Activated CD8-positive, alpha-beta T cell treated with anti-CD3 and anti-CD28 coated beads for 36 hours (primary cell): Measurements from ENCODE around the gene CHRNA1. TPM values are rescaled to one million over a fixed set of nuclear protein-coding genes. Genes with fewer than 3 reads are reported as not detected.

Experiments
- ATAC-seq: fragments of 200-7000 bp; cut with Tn5 transposase; one replicate; pipeline ENCODE4 v1.10.0; 2021; ENCODE audit warnings: mild to moderate bottlenecking, moderate library complexity
- CTCF ChIA-PET: fragments of 350-600 bp; sonication (Branson Sonifier 250); formaldehyde crosslinking; loops from one replicate; lab custom pipeline; 2021; ENCODE audit warnings: antibody characterized with exemption; lab: Charles Lee
- POLR2A ChIA-PET: fragments of 350-600 bp; sonication (Branson Sonifier 250); formaldehyde crosslinking; loops from one replicate; lab custom pipeline; 2021; ENCODE audit warnings: antibody characterized with exemption; lab: Charles Lee
- DNase-seq: peaks from one replicate; pipeline ENCODE4 v3.0.0-alpha.2; 2020
- H3K27ac Mint-ChIP-seq: one replicate; pipeline ENCODE4 v1.8.0; 2021; ENCODE audit warnings: mild to moderate bottlenecking, mixed read lengths
- H3K27me3 Mint-ChIP-seq: one replicate; pipeline ENCODE4 v1.8.0; 2021; ENCODE audit warnings: mixed read lengths
- H3K36me3 Mint-ChIP-seq: one replicate; pipeline ENCODE4 v1.8.0; 2021; ENCODE audit warnings: low read depth, mixed read lengths
- H3K4me1 Mint-ChIP-seq: one replicate; pipeline ENCODE4 v1.8.0; 2021; ENCODE audit warnings: low read depth, mixed read lengths
- H3K4me3 Mint-ChIP-seq: one replicate; pipeline ENCODE4 v1.8.0; 2021; ENCODE audit warnings: mild to moderate bottlenecking, moderate library complexity, mixed read lengths
- H3K9me3 Mint-ChIP-seq: one replicate; pipeline ENCODE4 v1.8.0; 2021; ENCODE audit warnings: mixed read lengths
- intact Hi-C: fragments of 100-400 bp; cut with micrococcal nuclease; formaldehyde crosslinking; loops from one replicate; pipeline ENCODE4 v1.10.0; 2022
- total RNA-seq, 2 experiments: library from RNA; stranded (reverse); gene quantifications; one replicate each; pipeline ENCODE4 v1.2.3, GENCODE V29; 2021
- TF ChIP-seq, protein P1 (sequence below): fragments of 200-600 bp; IDR thresholded peaks from one replicate; pipeline ENCODE4 v1.8.0; 2022; ENCODE audit warnings: antibody characterized with exemption, mild to moderate bottlenecking

CHRNA1 gene
- total RNA-seq, 2 experiments from 2014 or later, result not detected

DNA sequence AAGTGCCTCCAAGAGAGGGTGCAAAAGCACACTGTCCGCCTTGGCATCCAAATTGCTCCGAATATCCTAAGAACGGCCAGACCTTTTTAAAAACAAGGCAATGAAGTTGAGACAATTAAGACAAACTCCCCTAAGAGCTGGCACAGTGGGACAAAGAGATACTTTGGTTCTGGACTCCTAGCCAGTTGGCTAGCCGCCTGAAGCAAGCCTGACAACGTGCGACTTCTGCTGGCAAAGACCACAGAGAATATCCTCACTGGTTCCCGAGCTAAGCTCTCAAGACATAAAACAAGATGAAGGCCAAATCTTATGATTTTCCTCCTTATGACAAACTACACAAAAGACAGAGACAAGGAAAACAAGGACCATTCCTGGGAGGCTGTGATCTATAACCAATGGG lies 32.7 kb downstream of the CHRNA1 start:
- ATAC-seq, result no peak
- no peak overlapping the region for H3K4me3 Mint-ChIP-seq
- intact Hi-C loops, result no loop called here
- H3K36me3 Mint-ChIP-seq, result no peaks in the 10 kb centered on the region
- no peak overlapping the region for H3K27ac Mint-ChIP-seq
- no peak for DNase-seq
- TF ChIP-seq, protein P1, sequence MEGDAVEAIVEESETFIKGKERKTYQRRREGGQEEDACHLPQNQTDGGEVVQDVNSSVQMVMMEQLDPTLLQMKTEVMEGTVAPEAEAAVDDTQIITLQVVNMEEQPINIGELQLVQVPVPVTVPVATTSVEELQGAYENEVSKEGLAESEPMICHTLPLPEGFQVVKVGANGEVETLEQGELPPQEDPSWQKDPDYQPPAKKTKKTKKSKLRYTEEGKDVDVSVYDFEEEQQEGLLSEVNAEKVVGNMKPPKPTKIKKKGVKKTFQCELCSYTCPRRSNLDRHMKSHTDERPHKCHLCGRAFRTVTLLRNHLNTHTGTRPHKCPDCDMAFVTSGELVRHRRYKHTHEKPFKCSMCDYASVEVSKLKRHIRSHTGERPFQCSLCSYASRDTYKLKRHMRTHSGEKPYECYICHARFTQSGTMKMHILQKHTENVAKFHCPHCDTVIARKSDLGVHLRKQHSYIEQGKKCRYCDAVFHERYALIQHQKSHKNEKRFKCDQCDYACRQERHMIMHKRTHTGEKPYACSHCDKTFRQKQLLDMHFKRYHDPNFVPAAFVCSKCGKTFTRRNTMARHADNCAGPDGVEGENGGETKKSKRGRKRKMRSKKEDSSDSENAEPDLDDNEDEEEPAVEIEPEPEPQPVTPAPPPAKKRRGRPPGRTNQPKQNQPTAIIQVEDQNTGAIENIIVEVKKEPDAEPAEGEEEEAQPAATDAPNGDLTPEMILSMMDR, result no peak
- peaks cover 16% of the 10 kb centered on the region for H3K4me1 Mint-ChIP-seq
- POLR2A ChIA-PET, result interaction anchor here (2.0 kb wide), 1 partner anchor 14 kb away, joined by 9 read pairs; no protein-coding TSS in a partner anchor
- H3K9me3 Mint-ChIP-seq, result no peaks in the 10 kb centered on the region
- CTCF ChIA-PET, result interaction anchor here (0.9 to 2.4 kb wide), 4 partner anchors 7 to 45 kb away, joined by 3 to 7 read pairs (median 6); no protein-coding TSS in a partner anchor
- peaks cover 8% of the 10 kb centered on the region for H3K27me3 Mint-ChIP-seq

DNA sequence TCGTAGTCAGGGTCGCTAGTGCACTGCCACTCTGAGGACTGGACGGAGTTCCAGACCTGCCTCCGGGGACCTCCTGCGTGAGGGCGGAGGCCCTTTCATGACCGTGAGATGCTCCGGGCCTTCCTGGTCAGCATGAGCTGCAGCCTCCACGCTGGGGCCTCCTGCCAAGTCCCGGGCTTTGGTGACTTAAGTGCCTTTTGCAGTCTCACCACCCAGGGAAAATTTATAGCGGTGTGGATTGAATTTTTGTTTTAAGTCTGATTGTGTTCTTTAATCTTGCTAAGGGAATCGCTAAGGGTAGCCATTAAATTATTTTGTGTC lies 33.6 kb downstream of the CHRNA1 start:
- POLR2A ChIA-PET, result interaction anchor here (0.6 to 2.0 kb wide), 4 partner anchors 13 to 481 kb away, joined by 3 to 9 read pairs (median 3); partner anchors contain the start of gene CHN1
- no peaks in the 10 kb centered on the region for H3K36me3 Mint-ChIP-seq
- H3K4me3 Mint-ChIP-seq, result peak overlapping the region; percentile 78
- H3K9me3 Mint-ChIP-seq, result no peaks in the 10 kb centered on the region
- peaks cover 10% of the 10 kb centered on the region for H3K27me3 Mint-ChIP-seq
- ATAC-seq (no peak), DNase-seq (no peak)
- intact Hi-C loops, result no loop called here
- peak overlapping the region; percentile 62 for H3K27ac Mint-ChIP-seq
- H3K4me1 Mint-ChIP-seq, result peaks cover 20% of the 10 kb centered on the region
- TF ChIP-seq, protein P1, result no peak
- CTCF ChIA-PET, result interaction anchor here (1.0 to 2.6 kb wide), 7 partner anchors 8 to 45 kb away, joined by 3 to 18 read pairs (median 7); no protein-coding TSS in a partner anchor

DNA sequence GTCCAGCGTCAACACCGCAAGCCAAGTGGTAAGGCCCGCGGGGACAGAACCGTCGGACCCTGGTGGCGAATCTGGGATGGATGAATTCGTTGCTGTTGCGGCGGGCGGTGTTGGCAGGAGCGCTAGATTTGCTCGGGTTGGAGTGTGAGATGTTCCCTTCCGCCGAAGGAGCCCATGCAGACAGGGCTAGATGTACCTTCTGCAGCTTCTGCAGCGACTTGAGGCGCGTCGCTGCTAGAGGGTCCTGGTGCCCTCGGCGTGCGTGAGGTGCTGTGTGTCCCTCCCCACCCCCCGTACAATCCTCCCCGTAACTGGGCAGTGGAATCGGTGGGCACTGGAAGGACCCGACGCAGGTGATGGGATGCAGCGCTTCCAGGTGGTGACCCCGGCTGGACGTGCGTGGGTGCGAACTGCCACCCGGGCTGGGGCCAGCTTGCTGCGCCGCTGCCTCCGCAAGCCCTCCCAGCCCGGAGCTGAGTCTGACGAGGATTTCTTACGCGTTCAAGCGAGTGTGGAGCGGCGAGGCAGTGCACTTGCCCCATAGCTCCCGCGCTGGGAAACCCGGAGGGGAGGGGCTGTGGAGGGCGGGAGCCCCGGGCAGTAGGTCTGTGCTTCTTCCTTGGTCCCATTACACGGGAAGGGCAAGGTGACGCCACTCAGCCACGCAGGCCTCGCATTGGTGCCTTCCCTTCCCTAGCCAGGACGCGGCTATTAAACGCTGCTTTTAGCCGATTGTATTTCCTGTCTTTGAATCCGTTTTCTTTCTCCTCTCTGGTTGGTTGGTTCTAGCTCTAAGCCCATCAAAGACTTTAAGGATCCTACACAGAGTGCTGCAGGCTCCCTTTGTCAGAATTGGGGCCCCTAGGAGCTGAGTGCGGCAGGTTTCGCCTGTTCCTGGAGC lies 34.2 kb downstream of the CHRNA1 start:
- DNase-seq (peak; percentile 71), ATAC-seq (peak; percentile 90)
- ChIA-PET CTCF (interaction anchor here (1.0 to 2.6 kb wide), 7 partner anchors 9 to 46 kb away, joined by 3 to 18 read pairs (median 7); no protein-coding TSS in a partner anchor), POLR2A (interaction anchor here (0.6 to 2.0 kb wide), 4 partner anchors 13 to 481 kb away, joined by 3 to 9 read pairs (median 3); partner anchors contain the start of gene CHN1)
- TF ChIP-seq, protein P1, result no peak
- Mint-ChIP-seq H3K36me3 (no peaks in the 10 kb centered on the region), H3K4me3 (peak overlapping the region; percentile 78), H3K9me3 (no peaks in the 10 kb centered on the region), H3K27ac (peak overlapping the region; percentile 62), H3K4me1 (peaks cover 20% of the 10 kb centered on the region), H3K27me3 (peaks cover 10% of the 10 kb centered on the region)
- intact Hi-C loops, result no loop called here

DNA sequence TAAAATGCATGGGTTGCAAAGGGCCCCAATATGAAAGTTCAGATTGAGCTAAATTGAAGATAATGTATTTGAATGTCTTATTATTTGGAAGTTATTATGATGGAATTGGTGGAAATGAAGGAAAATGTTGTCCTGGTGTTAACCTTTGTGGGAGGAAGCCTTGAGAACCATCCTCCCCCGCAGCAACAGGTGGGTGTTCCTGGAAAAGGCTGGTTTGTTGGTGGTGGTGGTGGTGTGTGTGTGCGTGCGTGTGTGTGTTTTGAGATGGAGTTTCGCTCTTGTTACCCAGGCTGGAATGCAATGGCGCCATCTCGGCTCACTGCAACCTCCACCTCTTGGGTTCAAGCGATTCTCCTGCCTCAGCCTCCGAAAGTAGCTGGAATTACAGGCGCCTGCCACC lies 36.2 kb downstream of the CHRNA1 start:
- Mint-ChIP-seq H3K9me3 (no peaks in the 10 kb centered on the region), H3K27ac (no peak overlapping the region), H3K4me1 (peaks cover 20% of the 10 kb centered on the region), H3K27me3 (peaks cover 10% of the 10 kb centered on the region), H3K36me3 (no peaks in the 10 kb centered on the region), H3K4me3 (no peak overlapping the region)
- ChIA-PET CTCF (no interaction called here), POLR2A (no interaction called here)
- intact Hi-C loops, result no loop called here
- no peak for DNase-seq
- TF ChIP-seq, protein P1, result no peak
- ATAC-seq, result no peak

DNA sequence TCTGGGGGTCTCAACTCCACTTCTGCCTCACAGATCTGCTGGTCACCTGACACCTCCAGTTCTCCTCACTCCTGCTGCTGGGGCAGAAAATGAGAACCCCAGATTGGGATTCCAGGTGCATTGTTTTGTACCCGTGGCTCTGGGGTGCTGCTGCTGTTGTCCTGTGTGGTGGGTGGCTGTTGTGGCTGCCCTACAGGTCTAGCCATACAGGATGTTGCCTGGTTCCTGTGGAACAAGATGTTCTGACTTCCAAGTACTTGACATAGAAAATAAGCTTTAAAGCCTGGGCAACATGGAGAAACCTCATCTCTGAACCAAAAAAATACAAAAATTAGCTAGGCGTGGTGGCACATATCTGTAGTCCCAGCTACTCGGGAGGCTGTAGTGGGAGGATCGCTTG lies 38.1 kb downstream of the CHRNA1 start:
- ChIA-PET POLR2A (no interaction called here), CTCF (interaction anchor here (0.9 to 1.6 kb wide), 4 partner anchors 21 to 28 kb away, joined by 3 to 4 read pairs (median 4); no protein-coding TSS in a partner anchor)
- ATAC-seq (no peak), DNase-seq (no peak)
- Mint-ChIP-seq H3K27me3 (peaks cover 8% of the 10 kb centered on the region), H3K27ac (no peak overlapping the region), H3K9me3 (no peaks in the 10 kb centered on the region), H3K4me3 (no peak overlapping the region), H3K36me3 (no peaks in the 10 kb centered on the region), H3K4me1 (peaks cover 20% of the 10 kb centered on the region)
- intact Hi-C loops, result no loop called here
- TF ChIP-seq, protein P1, result no peak
